Urinary bladder (tissue), 4 donors: Measurements from ENCODE around the gene IRAK3. TPM values are rescaled to one million over a fixed set of nuclear protein-coding genes. Genes with fewer than 3 reads are reported as not detected.
"Not testable (repeated sequence)": the region's sequence is repeated elsewhere in the genome, so short reads cannot be mapped to it uniquely, and the experiment has no call there.

Experiments used
- DNase-seq: peaks from one replicate; pipeline ENCODE4 v3.0.0-alpha.2; 2015; ENCODE audit errors: extremely low spot score
- H3K27ac ChIP-seq: one replicate; pipeline ENCODE4 v1.5.1; 2013; ENCODE audit warnings: low read depth, mild to moderate bottlenecking, moderate library complexity
- H3K36me3 ChIP-seq: one replicate; pipeline ENCODE4 v1.6.1; 2013; ENCODE audit warnings: mild to moderate bottlenecking, moderate library complexity; ENCODE audit not compliant: insufficient read depth
- H3K4me1 ChIP-seq: one replicate; pipeline ENCODE4 v1.6.1; 2013; ENCODE audit warnings: mild to moderate bottlenecking, moderate library complexity; ENCODE audit not compliant: insufficient read depth
- H3K4me3 ChIP-seq: one replicate; pipeline ENCODE4 v1.5.1; 2013; ENCODE audit warnings: low read depth, low read length
- WGBS: extraction: QIAGEN DNeasy Blood & Tissue Kit; methylation state at CpG from one replicate; pipeline ENCODE4 v1.1.7; 2013; 5-methylcytosine and 5-hydroxymethylcytosine counted together
- polyA plus RNA-seq: library from polyadenylated mRNA; stranded (reverse); fragments of 200-250 nt; gene quantifications from one replicate; pipeline ENCODE4 v1.2.3, GENCODE V29; 2013
- total RNA-seq: library from RNA; depleted of rRNA; stranded (reverse); fragments of >200 nt; gene quantifications from one replicate; pipeline ENCODE4 v1.2.3, GENCODE V29; 2014
- donor health status: healthy with polysubstance abuse.
- donor health status: healthy.

Gene IRAK3
- total and polyA plus RNA-seq, 2 donors = 11.1 to 40.3 TPM

- Histone ChIP-seq H3K36me3 (no peaks in the 10 kb centered on the region), H3K4me1 (no peaks in the 10 kb centered on the region), H3K4me3 (peak overlapping the region; percentile 70), H3K27ac (peak overlapping the region; percentile 11)
- DNase-seq = no peak
- 14% methylated on average over 6 of the region's 6 CpGs for WGBS
Observed at GRCh38 chr12:66302827-66303169, 113.8 kb downstream of the IRAK3 start.

- not testable (repeated sequence) for DNase-seq, H3K27ac ChIP-seq, H3K36me3 ChIP-seq, H3K4me1 ChIP-seq
- peak overlapping the region; percentile 25 for H3K4me3 ChIP-seq
- WGBS = 84% methylated on average over 14 of the region's 14 CpGs
Observed at GRCh38 chr12:66303316-66303804, 114.3 kb downstream of the IRAK3 start.

Other genes starting within 250 kb of the IRAK3 start
- 9.7 TPM for gene LLPH, start 58.5 kb upstream of the IRAK3 start, total RNA-seq
- gene LLPH, start 58.5 kb upstream of the IRAK3 start, polyA plus RNA-seq = 25.7 TPM
- 97.0 TPM for gene TMBIM4, start 19.2 kb upstream of the IRAK3 start, total RNA-seq
- 224 TPM for gene TMBIM4, start 19.2 kb upstream of the IRAK3 start, polyA plus RNA-seq
- gene HELB, start 113.3 kb downstream of the IRAK3 start, total RNA-seq = 15.0 TPM
- gene HELB, start 113.3 kb downstream of the IRAK3 start, polyA plus RNA-seq = 0.70 TPM